Peyer's patch (tissue), 4 donors: ENCODE results near the gene CIB4.

Experiments used
- POLR2A ChIP-seq, 2 donors: fragments of 450-650 bp; IDR thresholded peaks; one replicate each; pipeline ENCODE4 v1.5.1; 2017; ENCODE audit warnings: antibody characterized with exemption in 2 of 2, mild to moderate bottlenecking in 2 of 2, moderate library complexity in 2 of 2
- TF ChIP-seq, protein P1 (sequence below), 6 experiments: fragments of 450-650 bp in 4 of 6; fragments of 200-600 bp in 2 of 6; sonication (generic) in 1 of 6; IDR thresholded peaks; one replicate each; pipeline ENCODE4 v1.5.1; 2017 to 2019; ENCODE audit warnings: antibody characterized with exemption in 6 of 6, mild to moderate bottlenecking in 3 of 6, moderate library complexity in 1 of 6

DNA sequence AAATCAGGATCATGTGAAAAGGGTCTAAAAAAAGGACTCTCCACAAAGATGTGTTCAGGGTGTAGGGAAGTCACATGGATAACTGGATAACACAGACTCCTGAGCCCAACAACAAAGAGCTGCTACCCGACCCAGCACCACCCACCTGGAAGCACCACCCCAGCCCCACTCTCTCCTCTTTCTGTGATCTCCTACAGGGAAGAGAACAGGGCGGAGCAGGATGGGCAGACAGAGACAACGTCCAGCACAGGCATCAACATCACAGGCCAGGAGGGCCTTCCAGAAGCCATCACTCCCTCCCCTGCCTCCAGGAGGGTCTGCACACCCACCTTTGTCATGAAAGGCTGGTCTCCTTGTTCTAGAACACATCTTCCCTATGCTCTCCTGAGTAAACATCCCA, 1.3 kb upstream of the CIB4 start:
- TF ChIP-seq, protein P1, sequence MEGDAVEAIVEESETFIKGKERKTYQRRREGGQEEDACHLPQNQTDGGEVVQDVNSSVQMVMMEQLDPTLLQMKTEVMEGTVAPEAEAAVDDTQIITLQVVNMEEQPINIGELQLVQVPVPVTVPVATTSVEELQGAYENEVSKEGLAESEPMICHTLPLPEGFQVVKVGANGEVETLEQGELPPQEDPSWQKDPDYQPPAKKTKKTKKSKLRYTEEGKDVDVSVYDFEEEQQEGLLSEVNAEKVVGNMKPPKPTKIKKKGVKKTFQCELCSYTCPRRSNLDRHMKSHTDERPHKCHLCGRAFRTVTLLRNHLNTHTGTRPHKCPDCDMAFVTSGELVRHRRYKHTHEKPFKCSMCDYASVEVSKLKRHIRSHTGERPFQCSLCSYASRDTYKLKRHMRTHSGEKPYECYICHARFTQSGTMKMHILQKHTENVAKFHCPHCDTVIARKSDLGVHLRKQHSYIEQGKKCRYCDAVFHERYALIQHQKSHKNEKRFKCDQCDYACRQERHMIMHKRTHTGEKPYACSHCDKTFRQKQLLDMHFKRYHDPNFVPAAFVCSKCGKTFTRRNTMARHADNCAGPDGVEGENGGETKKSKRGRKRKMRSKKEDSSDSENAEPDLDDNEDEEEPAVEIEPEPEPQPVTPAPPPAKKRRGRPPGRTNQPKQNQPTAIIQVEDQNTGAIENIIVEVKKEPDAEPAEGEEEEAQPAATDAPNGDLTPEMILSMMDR (IDR thresholded peaks at IDR 0.05), result no peak
- TF ChIP-seq POLR2A (IDR thresholded peaks at IDR 0.05), result no peak
